Pancreas (tissue), 10 donors: Measurements from ENCODE around the gene CEP72. TPM values are rescaled to one million over a fixed set of nuclear protein-coding genes. Genes with fewer than 3 reads are reported as not detected.
A peak's percentile ranks its signal among the peaks of the same experiment; 100 is the strongest.

Experiments used
- ATAC-seq, 4 donors: fragments of 200-7000 bp; cut with Tn5 transposase; one replicate each; pipeline versions ENCODE4 v1.8.0 to v1.9.1; 2020; ENCODE audit warnings: mild to moderate bottlenecking in 4 of 4, moderate library complexity in 4 of 4
- DNase-seq, 6 donors: peaks; one replicate each; pipeline ENCODE4 v3.0.0-alpha.2; 2020
- FAIRE-seq: peaks from 2 replicates; lab custom pipeline; 2012; peaks lifted over from hg19 to GRCh38; lab: Jason Lieb, UNC
- H3K27ac ChIP-seq, 4 donors: fragments of 200-600 bp; sonication (generic); 1 replicate in 3 of 4; 2 replicates in 1 of 4; pipeline versions ENCODE4 v1.5.0 to v1.8.0; 2020
- H3K27me3 ChIP-seq, 4 donors: fragments of 200-600 bp; one replicate each; pipeline ENCODE4 v1.8.0; 2021
- H3K36me3 ChIP-seq, 3 donors: fragments of 200-600 bp; sonication (generic) in 1 of 3; one replicate each; pipeline versions ENCODE4 v1.5.0 to v1.8.0; 2020 to 2021
- H3K4me1 ChIP-seq, 3 donors: fragments of 200-600 bp; one replicate each; pipeline ENCODE4 v1.8.0; 2021
- H3K4me3 ChIP-seq, 4 donors: fragments of 200-600 bp; sonication (generic) in 2 of 4; one replicate each; pipeline versions ENCODE4 v1.5.0 to v1.8.0; 2020 to 2021
- H3K9me3 ChIP-seq, 4 donors: fragments of 200-600 bp; one replicate each; pipeline ENCODE4 v1.8.0; 2021
- CTCF ChIP-seq, 4 donors: fragments of 200-600 bp; sonication (generic) in 3 of 4; IDR thresholded peaks; one replicate each; pipeline versions ENCODE4 v1.5.0 to v1.8.0; 2021; ENCODE audit warnings: antibody characterized with exemption in 4 of 4
- WGBS, 2 donors: extraction: QIAGEN DNeasy Blood & Tissue Kit; methylation state at CpG; one replicate each; pipeline ENCODE4 v1.1.7; 2013; 5-methylcytosine and 5-hydroxymethylcytosine counted together
- intact Hi-C, 3 donors: fragments of 100-400 bp; cut with DNase I; formaldehyde crosslinking; loops; one replicate each; pipeline versions ENCODE4 v1.11.1 to v1.14.2; 2022
- polyA plus RNA-seq, 2 donors: library from polyadenylated mRNA; stranded (reverse); fragments of 200-250 nt; gene quantifications; one replicate each; pipeline ENCODE4 v1.2.3, GENCODE V29; 2013
- total RNA-seq, 6 donors: library from RNA; stranded (reverse); fragmentation: NEBNext Ultra II Directional in 4 of 6; extraction: Animal tissue kit (Norgen Biotek cat#: 25700) in 4 of 6; gene quantifications; one replicate each; pipeline versions ENCODE4 v1.2.1 to v1.2.4, GENCODE V29; 2021 to 2023
- donor health status: healthy with polysubstance abuse.
- donor health status: DM: no; HTN: no; CAD: no; lungs with moderate emphysema.
- donor health status: DM: no; HTN: no; CAD: no.
- donor health status: control.
- donor health status: control.
- donor health status: Bipolar disorder and iron deficiency.
- donor health status: DM: yes; HTN: yes; CAD: no.
- donor health status: DM: no; HTN: no; CAD: no.
- donor health status: DM: no; HTN: no; CAD: no.
- donor health status: DM: yes; HTN: yes; CAD: no.

The CEP72 gene
- total and polyA plus RNA-seq, 8 donors = 3.5 to 7.5 (median 4.6) TPM

- TF ChIP-seq CTCF (IDR thresholded peaks at IDR 0.05) = no peak
- WGBS, 2 donors = 71 to 78% methylated on average over 27 of the region's 27 CpGs
- H3K9me3 ChIP-seq = no peaks in the 10 kb centered on the region
- intact Hi-C loops = loop anchor here in 2 of 3 donors (5.0 kb wide), 1 partner anchor 228 kb away; no protein-coding TSS in a partner anchor
- H3K27me3 ChIP-seq = no peaks in the 10 kb centered on the region
- no peak for ATAC-seq
- no peak for FAIRE-seq
- peaks cover 7 to 16% (median 11%) of the 10 kb centered on the region in 3 donors for H3K4me1 ChIP-seq
- no peak overlapping the region for H3K4me3 ChIP-seq
- DNase-seq = peak in 4 of 6 donors; percentile 9 to 78 (median 48)
- H3K36me3 ChIP-seq = no peaks in the 10 kb centered on the region
- H3K27ac ChIP-seq = no peak overlapping the region
These were observed 61.9 kb downstream of the CEP72 start for GRCh38 chr5:673831-674629.

- intact Hi-C loops = loop anchor here in 2 of 3 donors (5.0 kb wide), 1 partner anchor 228 kb away; no protein-coding TSS in a partner anchor
- DNase-seq (peak in 2 of 6 donors; percentile 28 to 75), FAIRE-seq (no peak), ATAC-seq (no peak)
- no peak overlapping the region for H3K27ac ChIP-seq
- peaks cover 7 to 16% (median 11%) of the 10 kb centered on the region in 3 donors for H3K4me1 ChIP-seq
- H3K27me3 ChIP-seq = no peaks in the 10 kb centered on the region
- no peak overlapping the region for H3K4me3 ChIP-seq
- 73 to 87% methylated on average over 7 of the region's 7 CpGs for WGBS, 2 donors
- no peaks in the 10 kb centered on the region for H3K36me3 ChIP-seq
- H3K9me3 ChIP-seq = no peaks in the 10 kb centered on the region
- no peak for TF ChIP-seq CTCF (IDR thresholded peaks at IDR 0.05)
These were observed 62.5 kb downstream of the CEP72 start for GRCh38 chr5:674630-675011.

GRCh38 chr5:675111-675870, 63.2 kb downstream of the CEP72 start:
- Histone ChIP-seq H3K4me3 (no peak overlapping the region), H3K4me1 (peaks cover 7 to 16% (median 11%) of the 10 kb centered on the region in 3 donors), H3K36me3 (no peaks in the 10 kb centered on the region), H3K9me3 (no peaks in the 10 kb centered on the region), H3K27me3 (no peaks in the 10 kb centered on the region), H3K27ac (no peak overlapping the region)
- 80 to 85% methylated on average over 18 to 20 of the region's 20 CpGs for WGBS, 2 donors
- ATAC-seq = no peak
- FAIRE-seq = no peak
- peak in 3 of 6 donors; percentile 22 to 70 (median 44) for DNase-seq
- no peak for TF ChIP-seq CTCF (IDR thresholded peaks at IDR 0.05)
- intact Hi-C loops = no loop called here

GRCh38 chr5:675871-676698, 63.9 kb downstream of the CEP72 start:
- peaks cover 7 to 16% (median 11%) of the 10 kb centered on the region in 3 donors for H3K4me1 ChIP-seq
- H3K27ac ChIP-seq = no peak overlapping the region
- H3K4me3 ChIP-seq = no peak overlapping the region
- no peaks in the 10 kb centered on the region for H3K9me3 ChIP-seq
- FAIRE-seq = no peak
- TF ChIP-seq CTCF (IDR thresholded peaks at IDR 0.05) = no peak
- DNase-seq = peak in 2 of 6 donors; percentile 57 to 65
- ATAC-seq = no peak
- no peaks in the 10 kb centered on the region for H3K36me3 ChIP-seq
- no peaks in the 10 kb centered on the region for H3K27me3 ChIP-seq
- intact Hi-C loops = no loop called here
- WGBS, 2 donors = 83 to 86% methylated on average over 36 of the region's 36 CpGs
